AG09319 (cell line): Measurements from ENCODE around the gene ZC3H14.
"Not testable (repeated sequence)": the region's sequence is repeated elsewhere in the genome, so short reads cannot be mapped to it uniquely, and the experiment has no call there.

Experiments used
- DNase-seq: peaks from one replicate; pipeline ENCODE4 v3.0.0-alpha.2; 2010; ENCODE audit warnings: low read depth; ENCODE audit errors: extremely low read depth
- CTCF ChIP-seq: IDR thresholded peaks from 2 replicates; pipeline ENCODE4 v1.5.1; 2011; ENCODE audit warnings: low read depth, mild to moderate bottlenecking, inconsistent platforms, low read length, moderate library complexity

Gene ZC3H14

GRCh38 chr14:88522393-88522792, 40.4 kb upstream of the ZC3H14 start:
- no peak for DNase-seq
- no peak for TF ChIP-seq CTCF

- not testable (repeated sequence) for DNase-seq
These were observed 32.9 kb upstream of the ZC3H14 start for GRCh38 chr14:88529889-88530288.

GRCh38 chr14:88533064-88533602, 29.7 kb upstream of the ZC3H14 start:
- TF ChIP-seq CTCF, result no peak
- DNase-seq, result no peak

GRCh38 chr14:88535149-88535548, 27.7 kb upstream of the ZC3H14 start:
- no peak for DNase-seq
- no peak for TF ChIP-seq CTCF

GRCh38 chr14:88535813-88536212, 27.0 kb upstream of the ZC3H14 start:
- no peak for DNase-seq
- no peak for TF ChIP-seq CTCF

- DNase-seq, result no peak
- no peak for TF ChIP-seq CTCF
These were observed 21.5 kb upstream of the ZC3H14 start for GRCh38 chr14:88541324-88541723.

- TF ChIP-seq CTCF, result no peak
- no peak for DNase-seq
These were observed 19.7 kb upstream of the ZC3H14 start for GRCh38 chr14:88542857-88543795.
